Ishikawa (cell line): ENCODE measurements around the gene ITGA1.

Source experiments
- CEBPB ChIP-seq: IDR thresholded peaks from 2 replicates; pipeline ENCODE4 v1.6.1; 2012
- EGR1 ChIP-seq: IDR thresholded peaks from 2 replicates; pipeline ENCODE4 v1.6.1; 2012
- EP300 ChIP-seq: IDR thresholded peaks from 2 replicates; pipeline ENCODE4 v1.6.1; 2012; ENCODE audit warnings: borderline replicate concordance
- RAD21 ChIP-seq: IDR thresholded peaks from 2 replicates; pipeline ENCODE4 v1.6.1; 2012; ENCODE audit warnings: low read depth
- USF1 ChIP-seq: IDR thresholded peaks from 2 replicates; pipeline ENCODE4 v1.6.1; 2012
- YY1 ChIP-seq: IDR thresholded peaks from 2 replicates; pipeline ENCODE4 v1.6.1; 2012; ENCODE audit warnings: low read depth
- TF ChIP-seq, protein P1 (sequence below): IDR thresholded peaks from 2 replicates; pipeline ENCODE4 v1.6.1; 2012; ENCODE audit warnings: low read depth, mild to moderate bottlenecking

DNA sequence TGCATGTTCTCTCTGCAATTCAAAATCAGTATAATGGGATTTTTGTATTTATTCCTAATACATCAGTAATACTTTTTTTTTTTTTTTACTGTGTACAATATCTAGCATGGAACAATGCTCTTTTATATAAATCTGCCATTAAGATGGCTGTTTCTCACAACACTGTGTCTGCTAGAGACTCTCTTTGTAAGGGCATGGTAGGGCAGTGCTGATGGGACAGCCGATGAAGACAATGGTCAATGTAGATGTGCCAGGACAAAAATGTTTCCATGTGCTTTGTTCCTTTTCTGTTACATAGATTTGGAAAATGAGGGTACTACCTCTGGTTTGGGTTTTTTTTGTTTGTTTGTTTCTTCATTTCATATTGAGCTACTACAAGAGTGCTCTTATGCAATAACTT, 106.1 kb downstream of the ITGA1 start:
- TF ChIP-seq EP300 (no peak), YY1 (no peak), EGR1 (no peak), RAD21 (no peak), USF1 (no peak), CEBPB (no peak)
- TF ChIP-seq, protein P1, sequence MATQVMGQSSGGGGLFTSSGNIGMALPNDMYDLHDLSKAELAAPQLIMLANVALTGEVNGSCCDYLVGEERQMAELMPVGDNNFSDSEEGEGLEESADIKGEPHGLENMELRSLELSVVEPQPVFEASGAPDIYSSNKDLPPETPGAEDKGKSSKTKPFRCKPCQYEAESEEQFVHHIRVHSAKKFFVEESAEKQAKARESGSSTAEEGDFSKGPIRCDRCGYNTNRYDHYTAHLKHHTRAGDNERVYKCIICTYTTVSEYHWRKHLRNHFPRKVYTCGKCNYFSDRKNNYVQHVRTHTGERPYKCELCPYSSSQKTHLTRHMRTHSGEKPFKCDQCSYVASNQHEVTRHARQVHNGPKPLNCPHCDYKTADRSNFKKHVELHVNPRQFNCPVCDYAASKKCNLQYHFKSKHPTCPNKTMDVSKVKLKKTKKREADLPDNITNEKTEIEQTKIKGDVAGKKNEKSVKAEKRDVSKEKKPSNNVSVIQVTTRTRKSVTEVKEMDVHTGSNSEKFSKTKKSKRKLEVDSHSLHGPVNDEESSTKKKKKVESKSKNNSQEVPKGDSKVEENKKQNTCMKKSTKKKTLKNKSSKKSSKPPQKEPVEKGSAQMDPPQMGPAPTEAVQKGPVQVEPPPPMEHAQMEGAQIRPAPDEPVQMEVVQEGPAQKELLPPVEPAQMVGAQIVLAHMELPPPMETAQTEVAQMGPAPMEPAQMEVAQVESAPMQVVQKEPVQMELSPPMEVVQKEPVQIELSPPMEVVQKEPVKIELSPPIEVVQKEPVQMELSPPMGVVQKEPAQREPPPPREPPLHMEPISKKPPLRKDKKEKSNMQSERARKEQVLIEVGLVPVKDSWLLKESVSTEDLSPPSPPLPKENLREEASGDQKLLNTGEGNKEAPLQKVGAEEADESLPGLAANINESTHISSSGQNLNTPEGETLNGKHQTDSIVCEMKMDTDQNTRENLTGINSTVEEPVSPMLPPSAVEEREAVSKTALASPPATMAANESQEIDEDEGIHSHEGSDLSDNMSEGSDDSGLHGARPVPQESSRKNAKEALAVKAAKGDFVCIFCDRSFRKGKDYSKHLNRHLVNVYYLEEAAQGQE, result peak; percentile 19; the same call in 1 of the 2 replicates
